ENCODE data around the gene ATP13A4. TPM values are rescaled to one million over a fixed set of nuclear protein-coding genes. Genes with fewer than 3 reads are reported as not detected.

Gene ATP13A4
- total RNA-seq, 4 donors from 2014 or later = 197 to 348 (median 241) TPM

DNA sequence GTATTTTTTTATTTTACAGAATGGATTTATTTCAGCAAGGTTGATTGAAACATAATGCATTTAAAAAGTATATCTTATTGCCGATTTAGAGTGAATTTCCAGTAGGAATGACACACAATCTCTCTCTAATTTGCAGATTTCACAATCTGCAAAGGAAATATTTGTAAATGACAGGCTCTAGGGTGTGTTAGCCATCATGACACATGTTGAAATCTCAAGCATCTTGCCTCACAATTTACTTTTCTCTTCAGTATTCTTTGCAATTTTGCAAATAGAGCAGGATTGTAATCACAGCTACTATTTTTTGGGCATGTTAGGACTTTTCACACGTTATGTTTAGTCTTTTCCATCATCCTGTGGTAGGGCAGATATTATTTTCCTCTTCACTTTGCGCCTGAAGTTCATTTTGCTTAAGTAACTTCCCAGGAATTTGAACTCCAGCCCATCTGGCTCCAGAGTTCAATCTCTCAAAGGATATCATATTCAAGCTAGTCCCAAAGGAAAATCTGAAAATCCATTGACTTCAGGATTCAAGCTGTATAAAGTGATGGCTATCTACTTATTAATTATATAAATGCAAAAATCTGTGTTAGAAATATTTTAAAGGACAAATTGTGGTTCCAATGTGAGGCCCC is 55.4 kb downstream of the ATP13A4 start:
- Histone ChIP-seq H3K27me3 (no peaks in the 10 kb centered on the region), H3K4me1 (peaks cover 0 to 13% of the 10 kb centered on the region in 2 donors), H3K4me3 (replicated peaks in 1 of 3) (no peak overlapping the region), H3K27ac (no peak overlapping the region), H3K9me3 (no peaks in the 10 kb centered on the region), H3K36me3 (no peaks in the 10 kb centered on the region)
- 77 to 80% methylated on average over 3 of the region's 3 CpGs for WGBS, 2 donors
- intact Hi-C loops (cut with DNase I) = no loop called here
- DNase-seq = no peak
- no peak for TF ChIP-seq POLR2A (IDR thresholded peaks at IDR 0.05)
- TF ChIP-seq, protein P1, sequence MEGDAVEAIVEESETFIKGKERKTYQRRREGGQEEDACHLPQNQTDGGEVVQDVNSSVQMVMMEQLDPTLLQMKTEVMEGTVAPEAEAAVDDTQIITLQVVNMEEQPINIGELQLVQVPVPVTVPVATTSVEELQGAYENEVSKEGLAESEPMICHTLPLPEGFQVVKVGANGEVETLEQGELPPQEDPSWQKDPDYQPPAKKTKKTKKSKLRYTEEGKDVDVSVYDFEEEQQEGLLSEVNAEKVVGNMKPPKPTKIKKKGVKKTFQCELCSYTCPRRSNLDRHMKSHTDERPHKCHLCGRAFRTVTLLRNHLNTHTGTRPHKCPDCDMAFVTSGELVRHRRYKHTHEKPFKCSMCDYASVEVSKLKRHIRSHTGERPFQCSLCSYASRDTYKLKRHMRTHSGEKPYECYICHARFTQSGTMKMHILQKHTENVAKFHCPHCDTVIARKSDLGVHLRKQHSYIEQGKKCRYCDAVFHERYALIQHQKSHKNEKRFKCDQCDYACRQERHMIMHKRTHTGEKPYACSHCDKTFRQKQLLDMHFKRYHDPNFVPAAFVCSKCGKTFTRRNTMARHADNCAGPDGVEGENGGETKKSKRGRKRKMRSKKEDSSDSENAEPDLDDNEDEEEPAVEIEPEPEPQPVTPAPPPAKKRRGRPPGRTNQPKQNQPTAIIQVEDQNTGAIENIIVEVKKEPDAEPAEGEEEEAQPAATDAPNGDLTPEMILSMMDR (IDR thresholded peaks at IDR 0.05) = no peak

DNA sequence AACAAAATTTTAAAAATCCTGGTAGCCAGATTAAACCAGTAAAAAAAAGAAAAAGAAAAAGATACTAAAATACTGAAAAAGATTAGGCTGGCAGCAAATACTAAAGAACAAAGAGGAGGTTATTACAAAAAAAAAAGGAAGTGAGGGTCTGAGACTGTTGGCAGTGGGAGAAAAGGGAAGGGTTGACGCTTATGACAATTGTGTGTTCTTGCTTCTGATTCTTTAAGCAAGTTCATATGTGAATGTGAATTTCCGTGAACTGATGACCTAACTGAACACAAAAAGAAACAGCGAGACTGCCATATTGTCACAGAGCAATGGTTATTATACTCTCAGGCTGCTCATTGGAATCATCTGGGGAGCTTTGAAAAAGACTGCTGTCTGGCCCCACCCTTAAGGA is 56.5 kb downstream of the ATP13A4 start:
- Histone ChIP-seq H3K27me3 (no peaks in the 10 kb centered on the region), H3K9me3 (no peaks in the 10 kb centered on the region), H3K27ac (no peak overlapping the region), H3K36me3 (no peaks in the 10 kb centered on the region), H3K4me3 (replicated peaks in 1 of 3) (no peak overlapping the region), H3K4me1 (peaks cover 0 to 3% of the 10 kb centered on the region in 2 donors)
- WGBS, 2 donors = 88 to 89% methylated on average over 3 of the region's 3 CpGs
- intact Hi-C loops (cut with DNase I) = no loop called here
- DNase-seq = no peak
- TF ChIP-seq POLR2A (IDR thresholded peaks at IDR 0.05) = no peak
- TF ChIP-seq, protein P1 (IDR thresholded peaks at IDR 0.05) = no peak

DNA sequence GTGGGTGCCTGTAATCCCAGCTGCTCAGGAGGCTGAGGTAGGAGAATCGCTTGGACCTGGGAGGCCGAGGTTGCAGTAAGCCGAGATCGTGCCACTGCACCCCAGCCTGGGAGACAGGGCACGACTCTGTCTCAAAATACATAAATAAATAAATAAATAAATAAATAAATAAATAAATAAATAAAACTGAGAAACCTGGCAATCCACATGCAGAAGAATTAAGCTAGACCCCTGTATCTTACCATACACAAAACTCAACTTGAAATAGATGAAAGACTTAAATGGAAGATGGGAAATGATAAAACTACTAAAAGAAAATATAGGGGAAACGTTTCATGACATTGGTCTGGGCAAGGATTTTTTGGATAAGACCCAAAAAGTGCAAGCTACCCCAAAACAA is 58.0 kb downstream of the ATP13A4 start:
- no peak for TF ChIP-seq POLR2A (IDR thresholded peaks at IDR 0.05)
- TF ChIP-seq, protein P1 (IDR thresholded peaks at IDR 0.05) = no peak
- peaks cover 12 to 13% of the 10 kb centered on the region in 2 donors for H3K4me1 ChIP-seq
- no peak overlapping the region for H3K27ac ChIP-seq
- no peak for DNase-seq
- no peak overlapping the region for H3K4me3 ChIP-seq (replicated peaks in 1 of 3)
- no peaks in the 10 kb centered on the region for H3K27me3 ChIP-seq
- WGBS, 2 donors = 90 to 95% methylated on average over 6 of the region's 6 CpGs
- H3K36me3 ChIP-seq = no peaks in the 10 kb centered on the region
- H3K9me3 ChIP-seq = no peaks in the 10 kb centered on the region
- intact Hi-C loops (cut with DNase I) = no loop called here

DNA sequence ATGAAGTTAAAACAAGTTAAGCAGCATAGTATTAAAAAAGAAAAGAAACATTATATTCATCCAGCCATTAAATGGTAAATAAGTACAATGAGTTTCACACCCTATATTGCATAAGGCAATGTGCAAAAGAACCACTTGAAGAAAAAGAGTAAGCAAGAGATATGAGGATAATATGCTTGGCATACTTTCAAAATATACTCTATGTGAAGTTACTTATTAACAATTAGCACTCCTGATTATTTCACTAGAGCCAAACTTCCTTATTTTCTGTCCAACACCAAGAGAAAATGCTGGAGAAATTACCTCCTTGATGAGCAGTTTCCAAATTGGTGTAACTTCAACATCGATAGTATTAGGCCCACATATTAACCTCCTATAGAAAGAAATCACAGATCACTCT is 63.7 kb downstream of the ATP13A4 start:
- WGBS, 2 donors = 80 to 88% methylated on average over 1 of the region's 1 CpG
- H3K27ac ChIP-seq = peak overlapping the region; percentile 73 to 85 (median 85)
- H3K4me3 ChIP-seq (replicated peaks in 1 of 3) = no peak overlapping the region
- H3K36me3 ChIP-seq = no peaks in the 10 kb centered on the region
- peaks cover 63 to 65% of the 10 kb centered on the region in 2 donors for H3K4me1 ChIP-seq
- DNase-seq = no peak
- no peak for TF ChIP-seq POLR2A (IDR thresholded peaks at IDR 0.05)
- TF ChIP-seq, protein P1 (IDR thresholded peaks at IDR 0.05) = no peak
- no peaks in the 10 kb centered on the region for H3K9me3 ChIP-seq
- intact Hi-C loops (cut with DNase I) = no loop called here
- H3K27me3 ChIP-seq = no peaks in the 10 kb centered on the region

DNA sequence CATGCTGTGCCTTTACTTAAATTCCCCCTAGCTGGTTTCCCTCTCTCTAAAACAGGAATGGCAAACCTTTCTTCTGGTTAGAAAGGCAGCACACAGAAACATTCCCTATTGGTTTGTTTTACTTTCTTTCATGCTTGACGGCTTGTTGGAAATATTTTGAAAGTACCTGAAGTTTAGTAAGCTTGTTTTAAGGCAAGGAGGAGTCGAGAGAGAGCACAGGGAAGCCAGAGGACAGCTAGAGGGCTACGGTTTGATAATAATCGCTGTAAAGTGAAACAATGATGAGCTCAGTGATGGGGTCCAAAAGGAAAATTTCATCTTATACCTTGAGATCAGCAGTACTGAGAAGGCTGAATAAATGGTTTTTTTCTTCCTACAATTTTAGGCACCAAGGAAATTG is 64.1 kb downstream of the ATP13A4 start:
- Histone ChIP-seq H3K4me3 (replicated peaks in 1 of 3) (no peak overlapping the region), H3K36me3 (no peaks in the 10 kb centered on the region), H3K9me3 (no peaks in the 10 kb centered on the region), H3K4me1 (peaks cover 63 to 65% of the 10 kb centered on the region in 2 donors), H3K27me3 (no peaks in the 10 kb centered on the region), H3K27ac (peak overlapping the region; percentile 73 to 85 (median 85))
- intact Hi-C loops (cut with DNase I) = no loop called here
- DNase-seq = peak; percentile 45 to 47
- WGBS, 2 donors = 40% methylated on average over 4 of the region's 4 CpGs
- TF ChIP-seq, protein P1 (IDR thresholded peaks at IDR 0.05) = no peak
- TF ChIP-seq POLR2A (IDR thresholded peaks at IDR 0.05) = peak in 1 of 2 donors; percentile 77

Measured in thyroid gland (tissue), 4 donors.